Esophagus (tissue), 2 donors: ENCODE data around the gene KDELR1. TPM values are rescaled to one million over a fixed set of nuclear protein-coding genes. Genes with fewer than 3 reads are reported as not detected.

Experiments
- H3K27ac ChIP-seq, 2 donors: one replicate each; pipeline ENCODE4 v1.5.1; 2013; ENCODE audit warnings: low read depth in 2 of 2, mild to moderate bottlenecking in 2 of 2, inconsistent platforms in 1 of 2, low read length in 1 of 2, moderate library complexity in 1 of 2
- H3K27me3 ChIP-seq, 2 donors: one replicate each; pipeline ENCODE4 v1.6.1; 2013; ENCODE audit warnings: low read length in 2 of 2, control low read depth in 1 of 2, mild to moderate bottlenecking in 1 of 2; ENCODE audit not compliant: insufficient read depth in 2 of 2, control insufficient read depth in 1 of 2
- H3K36me3 ChIP-seq, 2 donors: one replicate each; pipeline ENCODE4 v1.6.1; 2013; ENCODE audit warnings: low read length in 1 of 2; ENCODE audit not compliant: control insufficient read depth in 2 of 2, insufficient read depth in 2 of 2
- H3K4me1 ChIP-seq, 2 donors: one replicate each; pipeline ENCODE4 v1.6.1; 2013; ENCODE audit warnings: low read length in 1 of 2; ENCODE audit not compliant: control insufficient read depth in 2 of 2, insufficient read depth in 2 of 2
- H3K4me3 ChIP-seq, 2 donors: one replicate each; pipeline ENCODE4 v1.5.1; 2013; ENCODE audit warnings: low read length in 2 of 2, mild to moderate bottlenecking in 2 of 2, low read depth in 1 of 2, moderate library complexity in 1 of 2
- H3K9me3 ChIP-seq, 2 donors: one replicate each; pipeline ENCODE4 v1.6.1; 2013; ENCODE audit warnings: mild to moderate bottlenecking in 2 of 2, low read depth in 1 of 2, low read length in 1 of 2, moderate library complexity in 1 of 2; ENCODE audit not compliant: control insufficient read depth in 2 of 2, insufficient read depth in 1 of 2
- WGBS, 2 donors: extraction: QIAGEN DNeasy Blood & Tissue Kit; methylation state at CpG; one replicate each; pipeline ENCODE4 v1.1.7; 2013; 5-methylcytosine and 5-hydroxymethylcytosine counted together
- polyA plus RNA-seq, 2 donors: library from polyadenylated mRNA; stranded (reverse); fragments of 200-250 nt; gene quantifications; one replicate each; pipeline ENCODE4 v1.2.3, GENCODE V29; 2013
- donor health status: healthy with polysubstance abuse.
- donor health status: Bipolar disorder and iron deficiency.

Gene KDELR1
- polyA plus RNA-seq: 10 to 100 TPM; 62.7 to 70.2 TPM

GRCh38 chr19:48391100-48392005 is at the start of gene KDELR1:
Gene KDELR1 (minus strand): TSS chr19:48391551. CDS start chr19:48391358, 193 bp downstream.
- Histone ChIP-seq H3K9me3 (no peaks in the 10 kb centered on the region), H3K4me3 (peak within 1 kb of the TSS; percentile 80 to 91), H3K27me3 (peaks cover 0 to 17% of the 10 kb centered on the region in 2 donors), H3K4me1 (peaks cover 7 to 11% of the 10 kb centered on the region in 2 donors), H3K27ac (peak within 1 kb of the TSS; percentile 69 to 93), H3K36me3 (peaks cover 7 to 10% of the 10 kb centered on the region in 2 donors)
- WGBS, 2 donors: 4 to 5% methylated on average over 31 to 42 of the region's 42 CpGs

GRCh38 chr19:48436586-48436985 is 45.2 kb upstream of the KDELR1 start:
- Histone ChIP-seq H3K9me3 (no peaks in the 10 kb centered on the region), H3K27me3 (no peaks in the 10 kb centered on the region), H3K4me1 (no peaks in the 10 kb centered on the region), H3K36me3 (no peaks in the 10 kb centered on the region), H3K27ac (no peak overlapping the region), H3K4me3 (no peak overlapping the region)
- WGBS, 2 donors: 75 to 87% methylated on average over 5 of the region's 5 CpGs

GRCh38 chr19:48433337-48433736 is 42.0 kb upstream of the KDELR1 start:
- Histone ChIP-seq H3K27me3 (no peaks in the 10 kb centered on the region), H3K4me1 (no peaks in the 10 kb centered on the region), H3K9me3 (no peaks in the 10 kb centered on the region), H3K4me3 (no peak overlapping the region), H3K36me3 (no peaks in the 10 kb centered on the region), H3K27ac (no peak overlapping the region)
- 79 to 80% methylated on average over 8 of the region's 8 CpGs for WGBS, 2 donors

- 85 to 93% methylated on average over 1 of the region's 1 CpG for WGBS, 2 donors
- no peak overlapping the region for H3K27ac ChIP-seq
- H3K27me3 ChIP-seq: no peaks in the 10 kb centered on the region
- no peaks in the 10 kb centered on the region for H3K9me3 ChIP-seq
- no peaks in the 10 kb centered on the region for H3K4me1 ChIP-seq
- no peaks in the 10 kb centered on the region for H3K36me3 ChIP-seq
- H3K4me3 ChIP-seq: no peak overlapping the region
These were observed 37.3 kb upstream of the KDELR1 start for GRCh38 chr19:48428670-48429069.

DNA sequence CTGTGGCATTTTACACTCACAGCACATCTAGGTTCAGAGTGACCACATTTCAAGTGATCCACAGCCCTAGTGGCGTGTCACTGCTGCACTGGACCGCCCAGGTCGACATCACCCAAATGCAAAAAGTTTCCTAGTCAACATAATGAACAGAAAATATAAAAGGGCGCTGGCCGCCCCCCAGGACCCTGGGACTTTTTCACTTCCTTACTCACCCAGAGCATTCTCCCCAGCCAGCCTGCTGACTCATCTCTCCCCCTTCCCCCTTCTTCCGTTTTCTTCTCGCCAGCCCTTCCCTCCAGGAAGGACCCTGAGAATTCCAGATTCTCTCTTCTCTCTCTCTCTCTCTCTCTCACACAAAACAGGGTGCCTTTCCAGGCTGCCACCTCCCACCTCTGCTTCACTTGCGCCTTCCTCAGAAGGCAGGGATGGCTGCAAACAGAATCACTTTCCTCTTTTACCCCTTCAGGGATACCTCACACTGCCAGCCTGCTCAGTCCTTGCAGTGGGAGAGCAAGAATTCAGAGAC is 33.4 kb upstream of the KDELR1 start:
- no peaks in the 10 kb centered on the region for H3K9me3 ChIP-seq
- no peak overlapping the region for H3K27ac ChIP-seq
- WGBS, 2 donors: 30 to 38% methylated on average over 8 of the region's 8 CpGs

DNA sequence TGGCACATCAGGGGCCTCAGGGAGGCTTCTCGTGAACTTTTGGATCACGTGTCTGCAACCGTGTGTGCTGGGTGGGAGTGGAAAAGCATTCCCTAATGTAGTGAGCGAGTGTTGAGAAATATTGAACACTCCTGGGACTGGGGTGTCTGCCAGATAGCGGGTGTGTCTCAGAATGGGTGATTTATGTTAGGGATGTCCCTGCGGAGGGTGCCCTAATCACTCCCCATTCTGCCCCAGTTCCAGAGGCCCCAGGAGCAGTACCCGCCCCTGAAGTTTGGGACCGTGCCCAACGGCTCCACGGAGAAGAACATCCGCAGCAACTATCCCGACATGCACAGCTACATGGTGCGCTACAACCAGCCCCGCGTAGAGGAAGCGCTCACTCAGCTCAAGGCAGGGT is 30.2 kb upstream of the KDELR1 start:
- H3K4me1 ChIP-seq: peaks cover 2 to 3% of the 10 kb centered on the region in 2 donors
- no peaks in the 10 kb centered on the region for H3K36me3 ChIP-seq
- H3K4me3 ChIP-seq: no peak overlapping the region
- no peak overlapping the region for H3K27ac ChIP-seq
- H3K9me3 ChIP-seq: no peaks in the 10 kb centered on the region
- WGBS, 2 donors: 58 to 67% methylated on average over 16 of the region's 16 CpGs
- no peaks in the 10 kb centered on the region for H3K27me3 ChIP-seq

More for the DNA sequence above, 33.4 kb upstream of the KDELR1 start:
- H3K27me3 ChIP-seq: no peaks in the 10 kb centered on the region
- H3K36me3 ChIP-seq: no peaks in the 10 kb centered on the region
- H3K4me3 ChIP-seq: no peak overlapping the region
- peaks cover 2 to 3% of the 10 kb centered on the region in 2 donors for H3K4me1 ChIP-seq

GRCh38 chr19:48419158-48419920 is 28.0 kb upstream of the KDELR1 start:
- Histone ChIP-seq H3K36me3 (no peaks in the 10 kb centered on the region), H3K27ac (no peak overlapping the region), H3K27me3 (peaks cover 0 to 3% of the 10 kb centered on the region in 2 donors), H3K4me1 (peaks cover 2 to 3% of the 10 kb centered on the region in 2 donors), H3K9me3 (no peaks in the 10 kb centered on the region), H3K4me3 (no peak overlapping the region)
- 66 to 70% methylated on average over 31 of the region's 31 CpGs for WGBS, 2 donors

DNA sequence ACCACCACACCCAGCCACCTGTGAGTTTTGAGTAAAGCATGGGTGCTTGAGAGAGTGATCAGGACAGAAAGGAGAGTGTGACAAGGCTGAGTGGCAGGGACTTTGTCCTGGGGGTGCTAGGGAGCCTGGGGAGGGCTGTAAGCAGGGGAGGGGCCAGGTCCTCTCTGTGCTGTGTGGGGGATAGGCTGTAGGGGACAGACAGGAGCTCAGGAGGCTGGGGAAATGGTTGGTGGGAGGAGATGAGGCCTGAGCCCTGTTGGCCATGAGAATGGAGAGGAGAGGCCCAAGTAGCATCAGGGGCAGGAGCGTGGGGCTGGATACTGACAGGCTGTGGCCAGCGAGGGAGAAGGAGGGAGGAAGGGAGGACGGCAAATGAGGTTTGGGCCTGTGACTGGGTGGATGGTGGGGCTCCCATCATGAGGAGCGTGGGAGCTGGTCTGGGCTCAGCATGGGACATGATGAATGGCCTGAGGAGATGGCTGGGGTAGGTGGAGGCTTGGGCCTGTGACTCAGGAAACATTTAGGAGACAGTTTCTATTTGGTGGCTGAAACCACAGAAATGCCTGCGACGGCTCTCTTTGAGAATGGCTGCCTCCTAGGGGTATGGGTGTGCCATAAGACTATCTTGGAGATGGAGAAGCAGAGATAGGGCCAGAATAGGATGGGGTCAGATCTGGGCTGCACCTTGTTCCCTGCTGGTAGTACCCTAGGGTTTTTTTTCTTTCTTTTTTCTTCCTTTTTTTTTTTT is 27.1 kb upstream of the KDELR1 start:
- Histone ChIP-seq H3K27me3 (peaks cover 0 to 3% of the 10 kb centered on the region in 2 donors), H3K27ac (no peak overlapping the region), H3K4me1 (peaks cover 2 to 3% of the 10 kb centered on the region in 2 donors), H3K4me3 (no peak overlapping the region), H3K36me3 (no peaks in the 10 kb centered on the region), H3K9me3 (no peaks in the 10 kb centered on the region)
- 81 to 82% methylated on average over 6 of the region's 6 CpGs for WGBS, 2 donors

GRCh38 chr19:48417421-48417820 is 26.1 kb upstream of the KDELR1 start:
- H3K4me3 ChIP-seq: no peak overlapping the region
- no peaks in the 10 kb centered on the region for H3K9me3 ChIP-seq
- 68 to 78% methylated on average over 7 of the region's 7 CpGs for WGBS, 2 donors
- H3K27ac ChIP-seq: no peak overlapping the region
- H3K27me3 ChIP-seq: peaks cover 0 to 3% of the 10 kb centered on the region in 2 donors
- peaks cover 2 to 3% of the 10 kb centered on the region in 2 donors for H3K4me1 ChIP-seq
- H3K36me3 ChIP-seq: no peaks in the 10 kb centered on the region
